HPDE6-E6E7 (cell line): ENCODE measurements around the gene TTL.
A peak's percentile ranks its signal among the peaks of the same experiment; 100 is the strongest.

ENCODE experiments used
- DNase-seq: peaks from one replicate; pipeline ENCODE4 v3.0.0; 2011; ENCODE audit warnings: missing footprints; ENCODE audit errors: extremely low spot score

Gene TTL

GRCh38 chr2:112583497-112584133 lies 101.7 kb downstream of the TTL start:
- peak; percentile 7 for DNase-seq

GRCh38 chr2:112584134-112584890 lies 102.4 kb downstream of the TTL start, which contains the start of gene CHCHD5:
CHCHD5 (plus strand) TSS chr2:112584609; CDS start chr2:112584648, 39 bp downstream.
- DNase-seq: peak; percentile 88

- DNase-seq: no peak
Observed at GRCh38 chr2:112584891-112585250, 102.9 kb downstream of the TTL start.

- no peak for DNase-seq
Observed at GRCh38 chr2:112585400-112585799, 103.4 kb downstream of the TTL start.

GRCh38 chr2:112585873-112586464 lies 104.0 kb downstream of the TTL start:
- no peak for DNase-seq

GRCh38 chr2:112588611-112589045 lies 106.7 kb downstream of the TTL start:
- no peak for DNase-seq
